HG02588 (cell line): Measurements from ENCODE around the gene THAP6.

Source experiments
- ATAC-seq: cut with Tn5 transposase; IDR thresholded peaks from one replicate; pipeline ENCODE4 v1.9.1; 2021; ENCODE audit warnings: mild to moderate bottlenecking, moderate library complexity; ENCODE audit not compliant: unreplicated experiment

Gene THAP6

GRCh38 chr4:75566911-75567310, 52.6 kb downstream of the THAP6 start:
- no peak for ATAC-seq

- no peak for ATAC-seq
Measured at GRCh38 chr4:75567725-75568124, 53.5 kb downstream of the THAP6 start.
